ENCODE results near the gene EFNA5.

The EFNA5 gene

DNA sequence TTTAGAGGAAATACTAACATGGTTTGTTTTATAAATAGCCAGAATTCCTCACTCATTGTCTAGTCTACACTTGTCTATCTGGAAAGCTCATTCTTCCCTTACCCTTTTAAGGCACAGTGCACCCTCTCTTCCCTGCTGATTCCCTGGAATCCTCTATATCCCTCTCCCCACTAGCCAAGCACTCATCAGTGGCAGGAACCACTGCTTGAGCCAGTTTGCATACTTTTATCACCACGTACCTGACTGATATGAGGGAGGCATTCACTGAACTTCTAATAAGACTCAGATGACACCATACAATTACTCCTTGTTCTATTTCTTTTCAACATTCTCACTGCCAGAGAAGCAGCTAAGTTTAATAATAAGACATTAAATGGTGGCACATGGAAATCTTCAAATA is 134.9 kb downstream of the EFNA5 start:
- DNase-seq = no peak
- in situ Hi-C loops (cut with MboI; ENCODE audit: low pct_unique_long_range_greater_than_20kb, low sequenced_read_pairs) = no loop called here

DNA sequence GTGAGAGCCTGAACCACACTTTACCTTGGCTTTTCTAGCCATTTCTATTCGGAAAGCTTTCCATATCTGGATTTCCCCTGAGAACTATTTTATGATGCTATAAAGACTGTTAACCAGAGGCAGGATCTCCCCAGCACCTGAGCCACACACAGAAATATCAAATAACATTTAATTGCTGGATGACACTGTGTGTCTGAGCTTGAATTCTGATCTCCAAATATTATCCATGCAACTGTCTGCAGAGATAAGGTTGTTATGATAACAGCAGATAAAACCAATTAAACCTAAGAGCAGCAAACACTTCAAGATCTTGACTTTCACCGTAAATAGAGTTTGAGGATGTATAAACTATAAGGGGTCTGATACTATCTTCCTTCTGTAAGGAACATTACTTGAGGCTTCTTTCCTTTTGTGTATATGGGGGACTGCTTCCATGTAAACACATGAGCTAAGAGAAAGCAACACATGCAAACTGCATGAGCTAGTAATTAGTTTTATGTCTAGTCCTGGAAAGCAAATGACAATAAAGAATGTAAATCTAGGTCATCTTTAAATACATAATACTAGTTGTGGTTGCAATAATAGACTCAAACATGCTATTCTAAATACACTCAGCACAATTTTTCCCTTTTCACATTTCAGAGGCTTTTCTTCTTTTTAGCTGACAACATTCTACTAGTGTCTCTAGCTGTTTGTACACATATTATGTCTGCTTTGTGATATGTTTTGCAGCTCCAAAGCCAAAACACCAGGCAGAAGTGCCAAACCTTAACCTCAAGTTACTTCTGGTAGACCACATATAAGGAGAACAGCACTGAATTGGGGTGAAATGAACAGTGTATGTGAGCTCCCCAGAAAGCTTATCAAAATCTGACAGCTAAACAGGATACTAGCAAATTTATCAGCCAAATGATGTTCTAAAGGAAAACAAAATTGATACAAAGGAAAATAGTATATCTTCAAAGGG is 136.5 kb downstream of the EFNA5 start:
- DNase-seq = no peak
- in situ Hi-C loops (cut with MboI; ENCODE audit: low pct_unique_long_range_greater_than_20kb, low sequenced_read_pairs) = no loop called here

DNA sequence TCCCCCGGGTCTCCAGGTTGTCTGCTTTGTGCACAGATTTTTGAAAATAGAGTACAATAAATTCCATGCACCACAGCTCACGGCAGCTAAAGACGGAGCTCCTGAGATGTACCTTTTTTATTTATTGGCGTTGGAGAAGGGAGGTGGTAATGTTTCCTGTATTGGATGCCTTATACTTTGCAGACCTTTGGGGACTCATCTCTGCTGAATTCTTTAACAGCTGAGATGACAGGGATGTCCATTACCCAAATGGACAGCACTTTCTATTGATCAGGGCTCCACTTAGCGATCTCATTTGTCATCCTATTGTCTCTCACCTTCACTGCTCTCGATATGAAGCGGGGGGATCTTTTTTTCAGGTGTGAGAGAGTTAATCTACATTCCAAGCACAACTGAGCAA is 137.8 kb downstream of the EFNA5 start:
- in situ Hi-C loops (cut with MboI; ENCODE audit: low pct_unique_long_range_greater_than_20kb, low sequenced_read_pairs) = no loop called here
- no peak for DNase-seq

DNA sequence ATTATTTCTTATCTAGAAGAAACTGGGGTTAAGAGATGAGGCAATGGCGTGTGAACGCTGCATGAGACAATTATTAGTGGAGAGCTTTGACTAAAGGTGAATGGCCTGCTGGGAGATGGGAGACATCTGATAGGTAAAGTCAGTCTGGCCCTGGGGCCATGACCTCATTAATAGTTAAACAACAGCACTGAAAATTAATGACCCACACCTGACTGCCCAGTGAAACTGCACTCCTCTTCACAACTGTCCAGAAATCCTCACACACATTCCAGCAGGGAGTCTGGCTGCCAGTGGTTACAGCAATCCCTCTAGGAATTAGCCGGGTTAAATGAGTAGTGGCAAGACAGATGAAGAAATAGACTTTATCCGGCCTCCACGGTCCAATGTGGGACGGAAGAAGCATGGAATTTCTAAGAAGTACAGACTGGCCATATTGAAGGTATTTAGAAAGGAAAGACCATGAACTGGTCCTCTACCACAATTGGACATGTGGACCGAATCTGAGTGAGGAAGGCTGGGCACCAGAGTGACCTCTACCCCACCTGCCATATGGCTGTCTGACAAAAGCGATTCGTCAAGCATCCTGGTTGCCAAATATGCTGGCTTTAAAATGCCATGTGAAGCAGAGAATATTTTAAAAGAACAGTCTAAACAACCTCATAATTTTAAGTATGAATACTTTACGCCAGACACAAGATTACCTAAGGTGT is 138.4 kb downstream of the EFNA5 start:
- in situ Hi-C loops (cut with MboI; ENCODE audit: low pct_unique_long_range_greater_than_20kb, low sequenced_read_pairs) = no loop called here
- DNase-seq = no peak

DNA sequence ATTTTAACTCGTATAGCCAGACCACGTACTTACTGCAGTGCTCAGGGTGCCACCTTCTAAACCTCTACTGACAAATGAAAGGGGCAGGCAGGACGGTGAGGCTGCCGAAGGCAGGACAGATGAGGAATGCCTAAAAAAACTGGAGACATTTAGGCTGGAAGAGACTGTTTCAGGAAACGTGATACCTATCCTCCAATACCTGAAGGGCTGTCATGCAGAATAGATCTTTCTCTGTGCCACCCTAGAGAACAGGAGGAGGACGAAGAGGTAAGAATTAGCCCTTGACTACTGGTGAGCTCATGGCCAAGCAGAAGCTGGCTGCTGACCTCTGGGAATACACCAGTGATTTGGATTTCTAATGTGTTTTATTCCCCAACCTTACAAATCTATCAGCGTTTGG is 139.4 kb downstream of the EFNA5 start:
- in situ Hi-C loops (cut with MboI; ENCODE audit: low pct_unique_long_range_greater_than_20kb, low sequenced_read_pairs) = no loop called here
- DNase-seq = no peak

DNA sequence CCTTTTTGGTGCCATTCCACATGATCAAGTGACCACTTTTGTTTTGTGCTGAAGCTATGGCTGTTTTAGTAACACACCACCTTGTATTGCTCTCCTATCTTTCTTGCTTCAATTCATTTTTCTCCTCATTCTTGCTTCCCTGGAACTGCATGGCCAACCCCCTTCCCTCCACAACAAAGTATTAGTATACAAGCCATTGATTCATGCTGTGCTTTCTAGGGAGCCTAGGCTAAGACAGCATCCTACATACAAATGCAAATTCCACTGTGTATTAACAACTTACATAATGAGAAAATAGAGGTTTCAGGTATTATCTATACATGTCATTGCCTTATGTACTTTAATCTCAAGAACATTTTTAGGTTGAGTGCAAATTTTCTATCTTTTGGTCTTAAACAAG is 141.1 kb downstream of the EFNA5 start:
- DNase-seq = no peak
- in situ Hi-C loops (cut with MboI; ENCODE audit: low pct_unique_long_range_greater_than_20kb, low sequenced_read_pairs) = no loop called here

DNA sequence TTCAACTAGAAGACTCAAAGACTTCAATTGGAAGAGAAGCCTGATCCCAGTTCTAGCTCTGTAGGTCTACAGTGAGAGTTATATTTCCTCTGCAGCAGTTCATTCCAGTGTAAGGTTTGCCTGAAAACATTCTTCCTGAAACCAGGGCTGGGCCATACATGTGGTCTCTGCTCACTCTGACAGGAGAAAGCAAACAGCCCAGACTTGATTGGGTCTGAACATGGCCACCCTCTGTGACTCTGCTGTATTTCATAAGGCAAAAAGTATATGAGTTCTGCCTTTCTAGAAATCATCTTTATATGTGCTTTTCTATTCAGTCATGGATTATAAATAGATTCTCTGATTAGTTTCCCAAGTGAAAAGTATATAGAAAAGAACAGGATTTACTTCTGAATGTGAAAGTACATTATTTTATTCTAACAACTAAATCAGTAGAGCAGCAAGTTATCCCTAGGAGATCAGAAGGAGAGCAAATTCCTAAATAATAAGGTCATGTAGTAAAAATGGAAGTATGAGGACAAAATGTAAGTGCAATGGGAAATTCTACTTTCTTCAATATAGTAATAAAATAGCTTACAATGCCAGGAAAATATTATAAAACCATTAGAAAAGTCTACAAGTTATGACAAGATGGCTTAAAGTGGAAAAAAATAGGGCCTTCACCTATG is 144.3 kb downstream of the EFNA5 start:
- in situ Hi-C loops (cut with MboI; ENCODE audit: low pct_unique_long_range_greater_than_20kb, low sequenced_read_pairs) = no loop called here
- DNase-seq = no peak

DNA sequence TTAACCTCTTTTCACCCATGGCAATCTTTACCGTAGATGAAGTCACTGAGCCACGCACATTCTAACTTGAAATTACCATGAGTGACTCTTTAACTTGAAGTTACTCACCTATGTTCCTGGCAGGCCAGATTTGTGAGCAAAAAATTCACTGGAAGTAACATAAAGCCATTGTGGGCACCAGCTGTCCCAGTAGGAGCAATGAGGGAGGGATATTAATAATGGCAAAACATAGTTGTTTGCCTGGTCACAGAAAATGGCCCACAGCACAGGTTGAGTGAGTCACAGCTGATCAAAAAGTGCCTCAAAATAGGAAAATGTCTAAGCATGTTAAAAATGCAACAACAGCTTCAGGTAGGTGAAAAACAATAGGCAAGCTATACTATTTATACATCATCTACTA is 146.6 kb downstream of the EFNA5 start:
- DNase-seq = no peak
- in situ Hi-C loops (cut with MboI; ENCODE audit: low pct_unique_long_range_greater_than_20kb, low sequenced_read_pairs) = no loop called here

DNA sequence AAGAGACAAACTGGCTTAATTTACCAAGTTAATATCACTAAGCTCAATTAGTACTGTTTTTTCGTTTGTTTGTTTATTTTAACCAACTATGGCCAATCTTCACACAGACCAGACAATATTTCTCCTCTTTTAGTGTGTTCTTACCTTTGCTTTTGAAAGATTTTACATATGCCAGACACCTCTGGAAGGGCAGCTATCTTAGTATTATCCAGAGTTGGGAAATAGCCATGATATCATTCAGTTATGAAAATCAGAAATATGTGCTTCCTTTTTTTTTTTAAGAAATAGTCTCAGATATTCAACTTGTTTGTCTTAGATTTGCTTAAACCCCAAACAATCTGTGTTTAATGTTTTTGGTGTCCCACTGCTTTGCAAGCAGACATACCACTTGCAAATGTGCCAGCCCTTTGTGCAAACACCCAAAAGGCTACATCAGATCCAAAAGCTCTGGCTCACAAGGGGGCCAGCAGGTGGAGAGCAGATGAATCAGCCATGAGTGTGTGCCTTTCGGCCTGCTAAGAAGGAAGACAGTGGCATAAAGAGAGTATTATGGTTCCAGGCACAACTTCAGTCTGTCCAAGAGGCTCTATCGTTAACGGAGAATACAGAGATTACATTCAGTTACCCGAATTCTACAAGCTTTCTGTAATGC is 147.6 kb downstream of the EFNA5 start:
- in situ Hi-C loops (cut with MboI; ENCODE audit: low pct_unique_long_range_greater_than_20kb, low sequenced_read_pairs) = no loop called here
- DNase-seq = no peak

DNA sequence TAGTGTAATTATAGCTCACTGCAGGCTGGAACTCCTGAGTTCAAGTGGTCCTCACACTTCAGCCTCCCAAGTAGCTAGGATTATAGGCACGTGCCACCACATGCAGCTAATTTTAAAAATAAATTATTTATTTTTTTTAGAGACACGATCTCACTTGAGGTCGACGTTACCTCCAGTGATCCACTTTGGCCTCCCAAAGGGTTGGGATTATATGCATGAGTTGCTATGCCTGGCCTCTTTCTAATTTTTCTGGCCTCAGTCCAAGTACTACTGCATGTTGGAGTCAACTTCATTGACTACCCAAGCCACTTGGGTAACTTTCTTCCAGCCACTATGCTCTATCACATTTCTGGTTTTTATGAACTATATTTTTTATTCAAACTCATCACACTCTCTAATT is 148.3 kb downstream of the EFNA5 start:
- in situ Hi-C loops (cut with MboI; ENCODE audit: low pct_unique_long_range_greater_than_20kb, low sequenced_read_pairs) = no loop called here
- no peak for DNase-seq

DNA sequence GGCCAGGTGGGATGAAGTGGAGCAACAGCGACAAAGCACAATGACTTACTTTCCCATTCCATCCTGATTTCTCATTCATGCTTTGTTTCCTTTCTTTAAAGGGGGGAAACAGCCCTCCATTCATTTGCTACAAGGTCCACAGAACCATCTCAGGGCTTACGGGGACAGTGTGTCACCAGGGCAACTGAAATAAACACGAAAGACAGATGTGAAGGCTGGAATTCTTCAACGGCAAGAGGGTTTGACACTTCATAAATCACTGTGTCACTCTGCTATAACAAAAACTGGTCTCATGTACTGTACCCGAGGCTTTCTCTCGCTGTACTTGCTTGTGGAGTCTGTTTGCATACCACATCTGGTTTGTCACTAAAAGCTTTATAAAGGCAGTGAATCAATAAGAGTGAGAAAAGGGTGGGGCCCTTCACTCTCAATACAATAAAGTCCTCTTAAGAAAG is 150.8 kb downstream of the EFNA5 start:
- in situ Hi-C loops (cut with MboI; ENCODE audit: low pct_unique_long_range_greater_than_20kb, low sequenced_read_pairs) = no loop called here
- no peak for DNase-seq

DNA sequence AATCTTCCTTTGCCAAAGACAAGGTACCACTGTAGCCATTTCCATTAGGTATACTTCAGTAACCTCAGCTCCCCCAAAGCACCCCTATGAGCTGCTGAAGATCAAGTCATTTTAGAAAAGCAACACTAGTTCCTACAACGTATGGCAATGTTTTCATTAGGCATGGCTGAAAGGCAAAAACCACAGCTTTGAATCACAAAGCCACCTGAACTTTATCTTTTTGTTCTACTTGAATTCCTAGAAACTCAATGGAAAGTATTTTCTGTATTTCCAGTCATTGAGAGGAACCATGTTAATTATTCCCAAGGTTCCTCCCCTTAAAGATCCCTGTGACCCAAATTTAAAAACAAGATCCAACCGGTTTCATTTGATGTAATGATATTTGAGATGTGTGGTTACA is 152.1 kb downstream of the EFNA5 start:
- no peak for DNase-seq
- in situ Hi-C loops (cut with MboI; ENCODE audit: low pct_unique_long_range_greater_than_20kb, low sequenced_read_pairs) = no loop called here

DNA sequence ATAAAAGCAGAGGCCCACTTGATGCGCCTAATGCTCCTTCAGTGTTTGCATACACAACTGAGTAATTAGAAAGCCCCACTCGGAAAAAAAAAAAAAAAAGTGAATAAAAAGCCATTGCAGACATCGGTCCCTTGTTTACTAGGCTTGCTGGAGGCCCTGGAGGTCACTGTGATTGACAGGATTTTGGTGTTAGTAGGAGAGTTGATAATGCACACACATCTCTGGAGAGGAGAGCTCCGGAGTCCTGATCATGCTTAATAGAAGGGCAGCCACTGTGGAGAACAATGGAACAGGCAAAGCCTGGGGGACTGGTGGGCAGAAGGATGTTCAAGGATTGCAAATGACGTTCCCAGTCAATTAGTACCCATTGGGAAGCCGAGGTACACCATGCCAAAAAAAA is 152.5 kb downstream of the EFNA5 start:
- in situ Hi-C loops (cut with MboI; ENCODE audit: low pct_unique_long_range_greater_than_20kb, low sequenced_read_pairs) = no loop called here
- no peak for DNase-seq

DNA sequence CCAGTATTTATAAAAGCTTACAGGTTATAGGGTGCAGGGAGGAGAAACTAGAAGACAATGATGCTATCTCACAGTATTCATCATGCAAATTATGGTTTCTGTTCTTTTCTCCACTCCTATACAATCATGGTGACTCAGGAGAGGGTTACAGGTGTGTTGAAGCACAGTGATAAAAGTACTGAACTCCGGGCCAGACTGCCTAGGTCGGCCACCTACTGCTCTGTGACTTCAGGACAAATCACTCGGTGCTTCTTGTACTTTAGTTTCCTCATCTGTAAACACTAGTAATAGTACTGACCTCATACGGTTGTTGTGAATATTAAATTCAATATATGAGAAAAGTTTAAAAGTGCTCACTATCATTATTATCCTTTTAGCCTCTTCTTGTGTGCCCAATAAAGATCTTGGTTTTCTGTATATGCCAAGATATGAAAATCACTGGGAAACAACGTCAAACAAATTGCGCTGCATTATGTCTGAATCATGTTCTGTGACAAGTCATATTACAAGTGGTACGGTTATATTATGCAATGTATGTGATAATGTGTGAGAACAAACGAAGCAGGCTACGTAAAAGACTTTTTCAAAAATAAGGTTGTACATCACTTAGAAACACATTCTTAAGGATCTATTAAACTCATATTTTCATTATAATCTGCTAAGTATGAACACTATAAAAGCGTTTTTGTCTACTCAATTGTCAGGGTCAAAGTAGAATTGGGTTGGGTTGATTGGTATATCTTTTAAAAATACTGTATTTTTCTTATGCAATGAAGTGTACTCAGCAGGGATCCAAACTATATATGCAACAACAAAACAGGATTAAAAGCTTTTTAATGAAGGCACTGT is 153.3 kb downstream of the EFNA5 start:
- in situ Hi-C loops (cut with MboI; ENCODE audit: low pct_unique_long_range_greater_than_20kb, low sequenced_read_pairs) = no loop called here
- DNase-seq = no peak

DNA sequence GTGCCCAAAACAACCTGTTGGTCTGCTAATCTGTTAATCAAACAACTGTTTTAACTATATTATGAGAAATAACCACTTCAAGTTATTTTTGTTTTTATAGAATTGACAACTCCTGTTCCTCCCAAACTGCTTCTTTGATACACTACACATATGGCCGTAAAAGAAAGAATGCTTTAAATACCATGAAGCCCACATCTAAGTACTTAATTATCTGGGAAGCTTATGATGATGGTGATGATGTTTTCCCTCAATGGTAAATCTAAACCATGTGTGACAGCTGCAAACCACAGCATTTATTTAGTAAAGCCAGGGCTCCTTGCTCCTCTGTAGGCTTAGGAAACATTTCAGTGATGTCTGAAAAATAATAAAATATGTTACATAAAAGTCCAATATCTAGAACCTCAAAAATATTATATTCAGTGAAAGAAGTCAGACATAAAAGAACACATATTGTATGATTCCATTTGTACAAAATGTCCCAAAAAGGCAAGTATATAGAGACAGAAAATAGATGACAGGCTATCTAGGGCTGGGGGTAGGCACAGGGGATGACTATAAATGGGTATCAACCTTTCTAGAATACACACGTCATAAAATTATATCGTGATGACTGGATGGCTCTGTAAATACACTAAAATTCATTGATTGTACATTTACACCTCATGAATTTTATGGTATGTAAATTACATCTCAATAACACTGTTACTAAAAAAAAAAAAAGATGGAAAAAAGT is 154.1 kb downstream of the EFNA5 start:
- DNase-seq = no peak
- in situ Hi-C loops (cut with MboI; ENCODE audit: low pct_unique_long_range_greater_than_20kb, low sequenced_read_pairs) = no loop called here

DNA sequence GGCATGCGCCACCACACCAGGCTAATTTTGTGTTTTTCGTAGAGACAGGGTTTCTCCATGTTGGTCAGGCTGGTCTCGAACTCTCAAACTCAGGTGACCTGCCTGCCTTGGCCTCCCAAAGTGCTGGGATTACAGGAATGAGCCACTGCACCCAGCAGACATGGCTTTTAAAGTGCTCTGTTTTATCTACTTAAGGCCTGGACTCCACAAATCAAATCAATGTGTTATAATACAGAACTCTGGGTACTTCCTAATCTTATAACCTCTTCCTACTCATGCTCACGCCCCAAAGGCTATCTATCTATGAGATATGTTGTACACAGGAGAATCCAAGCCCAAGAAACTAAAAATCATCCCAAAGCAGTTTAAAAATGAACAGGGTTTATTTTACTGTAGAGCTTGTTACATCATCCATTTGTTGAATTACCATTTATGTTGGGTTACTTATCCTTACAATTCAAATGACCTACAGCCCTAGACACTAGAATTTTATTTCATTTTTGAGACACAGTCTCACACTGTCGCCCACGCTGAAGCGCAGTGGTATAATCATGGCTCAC is 155.1 kb downstream of the EFNA5 start:
- DNase-seq = no peak
- in situ Hi-C loops (cut with MboI; ENCODE audit: low pct_unique_long_range_greater_than_20kb, low sequenced_read_pairs) = no loop called here

DNA sequence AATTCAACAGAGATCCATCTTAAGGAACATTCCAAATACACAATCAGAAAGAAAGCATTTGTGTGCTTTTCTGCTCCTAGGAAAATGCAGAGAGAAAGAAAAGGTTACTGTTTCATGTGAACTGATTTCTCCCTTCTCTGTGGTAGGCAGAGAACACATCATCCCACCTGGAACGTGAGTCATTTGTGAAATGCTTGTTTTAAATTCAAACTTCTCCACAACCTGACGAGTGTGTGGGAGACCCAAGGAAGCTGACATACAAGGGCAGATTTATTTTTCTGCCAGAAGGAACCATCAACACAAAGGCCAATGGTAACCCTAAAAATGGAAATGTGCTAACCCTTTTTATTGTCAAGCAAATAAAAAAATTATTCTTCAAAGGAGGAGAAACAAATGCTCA is 156.4 kb downstream of the EFNA5 start:
- DNase-seq = no peak
- in situ Hi-C loops (cut with MboI; ENCODE audit: low pct_unique_long_range_greater_than_20kb, low sequenced_read_pairs) = no loop called here

Measured in KBM-7 (cell line).